AG10803 (cell line): ENCODE measurements around the gene ADRA2B.

Experiments
- DNase-seq: peaks from one replicate; pipeline ENCODE4 v3.0.0; 2010; ENCODE audit warnings: low read depth
- H3K4me3 ChIP-seq: 2 replicates; pipeline ENCODE4 v1.5.1; 2011; ENCODE audit warnings: mild to moderate bottlenecking, low read length, control low read depth
- CTCF ChIP-seq: conservative IDR thresholded peaks from 2 replicates; pipeline ENCODE4 v1.5.1; 2011; ENCODE audit warnings: mild to moderate bottlenecking, low read length, control low read depth, inconsistent platforms

ADRA2B gene

GRCh38 chr2:96083064-96083939 lies 33.1 kb downstream of the ADRA2B start:
- H3K4me3 ChIP-seq, result no peak overlapping the region
- no peak for TF ChIP-seq CTCF

GRCh38 chr2:96082211-96083063 lies 33.9 kb downstream of the ADRA2B start:
- H3K4me3 ChIP-seq, result no peak overlapping the region
- no peak for DNase-seq
- TF ChIP-seq CTCF, result no peak

More at GRCh38 chr2:96083064-96083939, 33.1 kb downstream of the ADRA2B start:
- DNase-seq, result no peak

- no peak overlapping the region for H3K4me3 ChIP-seq
- no peak for TF ChIP-seq CTCF
- DNase-seq, result no peak
These were observed 35.3 kb downstream of the ADRA2B start for GRCh38 chr2:96081042-96081441.

GRCh38 chr2:96075199-96075771 lies 41.1 kb downstream of the ADRA2B start:
- H3K4me3 ChIP-seq, result no peak overlapping the region
- TF ChIP-seq CTCF, result no peak
- DNase-seq, result no peak

GRCh38 chr2:96074156-96074555 lies 42.2 kb downstream of the ADRA2B start:
- no peak for DNase-seq
- no peak for TF ChIP-seq CTCF
- no peak overlapping the region for H3K4me3 ChIP-seq

- no peak for DNase-seq
- no peak overlapping the region for H3K4me3 ChIP-seq
- TF ChIP-seq CTCF, result no peak
These were observed 43.1 kb downstream of the ADRA2B start for GRCh38 chr2:96073170-96073775.
